Activated naive CD4-positive, alpha-beta T cell treated with anti-CD3 and anti-CD28 coated beads for 36 hours (primary cell): Measurements from ENCODE around the gene CES1. TPM values are rescaled to one million over a fixed set of nuclear protein-coding genes. Genes with fewer than 3 reads are reported as not detected.
"Not testable (repeated sequence)": the region's sequence is repeated elsewhere in the genome, so short reads cannot be mapped to it uniquely, and the experiment has no call there.

ENCODE experiments used
- CTCF ChIA-PET: fragments of 350-600 bp; sonication (Branson Sonifier 250); formaldehyde crosslinking; loops from one replicate; lab custom pipeline; 2021; ENCODE audit warnings: antibody characterized with exemption; lab: Charles Lee
- DNase-seq: peaks from one replicate; pipeline ENCODE4 v3.0.0-alpha.2; 2020
- H3K27ac Mint-ChIP-seq: one replicate; pipeline ENCODE4 v1.8.0; 2021; ENCODE audit warnings: mild to moderate bottlenecking, mixed read lengths
- H3K27me3 Mint-ChIP-seq: one replicate; pipeline ENCODE4 v1.8.0; 2021; ENCODE audit warnings: low read depth, mixed read lengths
- H3K36me3 Mint-ChIP-seq: one replicate; pipeline ENCODE4 v1.8.0; 2021; ENCODE audit warnings: low read depth, mixed read lengths
- H3K4me1 Mint-ChIP-seq: one replicate; pipeline ENCODE4 v1.8.0; 2021; ENCODE audit warnings: low read depth, mixed read lengths
- H3K4me3 Mint-ChIP-seq: one replicate; pipeline ENCODE4 v1.8.0; 2021; ENCODE audit warnings: mild to moderate bottlenecking, moderate library complexity, mixed read lengths
- H3K9me3 Mint-ChIP-seq: one replicate; pipeline ENCODE4 v1.8.0; 2021; ENCODE audit warnings: mixed read lengths
- intact Hi-C: fragments of 100-400 bp; cut with micrococcal nuclease; formaldehyde crosslinking; loops from one replicate; pipeline ENCODE4 v1.15.1; 2023
- total RNA-seq, 2 experiments: library from RNA; stranded (reverse); gene quantifications; one replicate each; pipeline ENCODE4 v1.2.3, GENCODE V29; 2021

Gene CES1
- total RNA-seq, 2 experiments from 2014 or later = not detected

- DNase-seq = no peak
- Mint-ChIP-seq H3K27ac (no peak overlapping the region), H3K9me3 (no peaks in the 10 kb centered on the region), H3K4me3 (no peak overlapping the region), H3K4me1 (no peaks in the 10 kb centered on the region), H3K27me3 (peaks cover 25% of the 10 kb centered on the region), H3K36me3 (no peaks in the 10 kb centered on the region)
- CTCF ChIA-PET = interaction anchor here (0.6 to 1.5 kb wide), 3 partner anchors 10 to 385 kb away, joined by 3 to 4 read pairs (median 4); no protein-coding TSS in a partner anchor
- intact Hi-C loops = no loop called here
Measured at GRCh38 chr16:55849536-55849935, 16.6 kb upstream of the CES1 start.

DNA sequence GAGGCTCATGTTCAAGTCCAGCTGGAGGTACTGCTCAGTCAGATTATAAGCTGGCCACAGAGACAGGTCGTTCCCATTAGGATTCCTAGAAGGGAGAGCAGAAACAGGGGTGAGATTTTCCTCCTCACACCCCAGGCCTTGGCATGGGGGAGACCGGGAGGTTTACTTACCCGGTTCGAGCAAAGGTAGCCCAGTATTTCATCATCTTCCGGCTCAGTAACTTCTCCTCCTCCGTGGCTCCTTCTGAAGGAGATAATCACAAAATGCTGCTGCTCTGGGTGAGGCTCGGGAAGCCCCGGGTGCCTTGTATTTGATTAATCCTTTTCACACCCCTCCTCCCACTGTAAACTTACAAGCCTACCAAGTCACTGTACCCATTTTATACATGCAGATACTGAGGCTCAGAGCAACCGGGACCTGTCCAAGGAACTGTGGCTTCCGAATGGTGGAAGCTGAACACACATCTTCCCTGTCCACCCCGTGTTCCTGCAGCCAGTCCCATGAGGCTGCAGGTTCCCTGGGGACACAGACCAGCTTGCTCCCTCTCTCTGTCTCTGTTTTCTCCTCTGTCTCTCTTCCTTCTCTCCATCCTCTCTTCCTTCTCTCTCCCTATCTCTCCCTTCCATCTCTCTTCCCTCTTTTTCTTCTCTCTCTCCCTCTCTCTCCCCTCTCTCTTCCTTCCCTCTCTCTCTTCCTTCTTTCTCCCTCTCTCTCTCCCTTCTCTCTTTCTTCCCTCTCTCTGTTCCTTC is 13.9 kb upstream of the CES1 start:
- CTCF ChIA-PET = interaction anchor here (3.3 kb wide), 1 partner anchor 381 kb away, joined by 15 read pairs; no protein-coding TSS in a partner anchor
- intact Hi-C loops = no loop called here
- H3K27me3 Mint-ChIP-seq = peaks cover 30% of the 10 kb centered on the region
- H3K36me3 Mint-ChIP-seq = no peaks in the 10 kb centered on the region
- no peak overlapping the region for H3K27ac Mint-ChIP-seq
- H3K9me3 Mint-ChIP-seq = no peaks in the 10 kb centered on the region
- no peak for DNase-seq
- no peaks in the 10 kb centered on the region for H3K4me1 Mint-ChIP-seq
- H3K4me3 Mint-ChIP-seq = no peak overlapping the region

DNA sequence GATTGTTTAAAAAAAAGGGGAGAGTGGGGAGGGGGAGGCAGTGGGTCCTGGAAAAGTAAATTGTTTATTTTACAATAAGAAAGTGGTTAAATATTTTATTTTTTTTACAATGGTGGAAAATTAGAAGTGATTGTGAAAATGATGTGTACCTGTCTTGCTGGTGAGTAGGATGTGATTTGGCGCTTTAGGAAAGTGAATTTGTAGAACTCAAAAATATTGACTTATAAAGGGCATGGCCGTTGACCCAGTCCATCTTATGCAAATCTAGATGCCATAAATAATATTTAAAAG is 10.2 kb upstream of the CES1 start:
- H3K27me3 Mint-ChIP-seq = peaks cover 20% of the 10 kb centered on the region
- DNase-seq = no peak
- intact Hi-C loops = loop anchor here (1.0 to 5.0 kb wide), 2 partner anchors 131 to 474 kb away; no protein-coding TSS in a partner anchor
- no peaks in the 10 kb centered on the region for H3K36me3 Mint-ChIP-seq
- no peaks in the 10 kb centered on the region for H3K4me1 Mint-ChIP-seq
- no peaks in the 10 kb centered on the region for H3K9me3 Mint-ChIP-seq
- CTCF ChIA-PET = interaction anchor here (3.4 kb wide), 1 partner anchor 129 kb away, joined by 30 read pairs; no protein-coding TSS in a partner anchor
- H3K27ac Mint-ChIP-seq = no peak overlapping the region
- H3K4me3 Mint-ChIP-seq = no peak overlapping the region

DNA sequence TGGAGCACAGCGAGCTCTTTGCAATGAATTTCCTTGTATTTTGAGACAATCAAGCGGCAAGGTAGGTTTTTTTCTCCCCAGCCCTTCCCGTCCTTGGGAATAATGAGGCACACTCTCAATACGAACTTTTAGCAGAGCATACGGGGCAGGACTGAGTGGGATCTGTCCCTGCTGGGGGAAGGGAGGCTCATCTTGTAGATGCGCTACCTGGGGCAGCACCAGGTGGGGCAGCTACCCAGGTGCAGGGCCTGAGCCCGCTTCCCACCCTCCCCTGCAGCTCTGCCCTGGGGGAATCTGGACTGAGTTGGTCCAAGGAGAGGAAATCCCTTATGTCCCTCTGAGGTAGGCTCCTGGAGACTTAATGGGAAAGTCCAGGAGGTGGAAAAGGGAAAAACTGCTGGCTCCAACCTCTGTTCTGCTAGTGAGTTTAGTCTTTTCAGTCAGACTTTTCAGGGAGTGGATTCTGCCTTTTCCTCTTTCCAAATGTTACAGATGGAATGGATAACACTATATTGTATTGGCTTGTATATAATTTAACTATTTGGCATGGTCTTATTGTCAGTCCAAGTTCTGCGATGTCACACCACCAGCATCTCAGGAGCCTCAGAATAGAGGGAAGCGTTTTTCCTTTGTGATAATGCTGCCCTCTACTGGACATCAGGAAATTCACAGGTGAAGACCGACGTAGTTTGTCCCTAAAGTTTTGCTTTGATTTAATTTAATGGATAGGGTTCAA is 9.6 kb upstream of the CES1 start:
- Mint-ChIP-seq H3K4me3 (no peak overlapping the region), H3K27me3 (peaks cover 20% of the 10 kb centered on the region), H3K36me3 (no peaks in the 10 kb centered on the region), H3K4me1 (no peaks in the 10 kb centered on the region), H3K9me3 (no peaks in the 10 kb centered on the region), H3K27ac (no peak overlapping the region)
- CTCF ChIA-PET = interaction anchor here (0.8 to 3.5 kb wide), 6 partner anchors 9 to 377 kb away, joined by 3 to 30 read pairs (median 4); no protein-coding TSS in a partner anchor
- intact Hi-C loops = loop anchor here (1.0 to 5.0 kb wide), 3 partner anchors 130 to 475 kb away; no protein-coding TSS in a partner anchor
- peak; percentile 22 for DNase-seq

GRCh38 chr16:55839115-55839514 is 6.2 kb upstream of the CES1 start:
- Mint-ChIP-seq H3K4me1 (no peaks in the 10 kb centered on the region), H3K36me3 (no peaks in the 10 kb centered on the region), H3K27me3 (peaks cover 8% of the 10 kb centered on the region), H3K27ac (no peak overlapping the region), H3K9me3 (no peaks in the 10 kb centered on the region), H3K4me3 (no peak overlapping the region)
- CTCF ChIA-PET = interaction anchor here (0.8 to 3.5 kb wide), 2 partner anchors 8 to 374 kb away, joined by 3 to 29 read pairs; no protein-coding TSS in a partner anchor
- DNase-seq = no peak
- intact Hi-C loops = no loop called here

GRCh38 chr16:55836158-55836611 is 3.3 kb upstream of the CES1 start:
- CTCF ChIA-PET = interaction anchor here (1.1 kb wide), 1 partner anchor 372 kb away, joined by 4 read pairs; no protein-coding TSS in a partner anchor
- no peaks in the 10 kb centered on the region for H3K4me1 Mint-ChIP-seq

GRCh38 chr16:55835581-55835980 is 2.7 kb upstream of the CES1 start:
- intact Hi-C loops = no loop called here
- Mint-ChIP-seq H3K4me1 (no peaks in the 10 kb centered on the region), H3K36me3 (no peaks in the 10 kb centered on the region), H3K27ac (no peak overlapping the region), H3K27me3 (peaks cover 12% of the 10 kb centered on the region), H3K4me3 (no peak overlapping the region), H3K9me3 (no peaks in the 10 kb centered on the region)
- CTCF ChIA-PET = no interaction called here
- DNase-seq = no peak

More at GRCh38 chr16:55836158-55836611, 3.3 kb upstream of the CES1 start:
- Mint-ChIP-seq H3K27ac (no peak overlapping the region), H3K4me3 (no peak overlapping the region), H3K27me3 (peaks cover 8% of the 10 kb centered on the region), H3K36me3 (no peaks in the 10 kb centered on the region), H3K9me3 (no peaks in the 10 kb centered on the region)
- DNase-seq = no peak
- intact Hi-C loops = no loop called here

- CTCF ChIA-PET, H3K9me3 Mint-ChIP-seq, H3K4me1 Mint-ChIP-seq, H3K36me3 Mint-ChIP-seq, intact Hi-C loops, H3K27ac Mint-ChIP-seq, H3K4me3 Mint-ChIP-seq, DNase-seq: not testable (repeated sequence)
- H3K27me3 Mint-ChIP-seq = peaks cover 12% of the 10 kb centered on the region
Measured at GRCh38 chr16:55835173-55835572, 2.3 kb upstream of the CES1 start.

DNA sequence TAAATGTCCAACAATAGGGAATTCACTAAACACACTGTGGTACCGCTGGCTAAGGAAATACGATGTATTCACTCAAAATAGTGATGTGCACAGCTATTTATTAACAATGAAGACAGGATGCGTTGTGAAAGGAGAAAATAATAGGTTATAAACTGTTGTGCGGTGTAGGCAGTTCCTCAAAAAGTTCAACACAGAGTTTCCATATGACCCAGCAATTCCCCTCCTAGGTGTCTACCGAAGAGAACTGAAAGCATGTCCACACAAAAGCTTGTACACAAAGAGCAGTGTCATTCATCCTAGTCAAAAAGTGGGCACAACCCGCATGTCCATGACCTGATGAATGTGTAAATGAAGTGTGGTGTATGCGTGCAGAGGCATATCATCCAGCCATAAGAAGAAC is 1.2 kb upstream of the CES1 start:
- no peaks in the 10 kb centered on the region for H3K36me3 Mint-ChIP-seq
- CTCF ChIA-PET = interaction anchor here (1.1 kb wide), 1 partner anchor 8 kb away, joined by 3 read pairs; no protein-coding TSS in a partner anchor
- H3K27ac Mint-ChIP-seq = no peak overlapping the region
- peaks cover 9% of the 10 kb centered on the region for H3K27me3 Mint-ChIP-seq
- no peaks in the 10 kb centered on the region for H3K9me3 Mint-ChIP-seq
- intact Hi-C loops = no loop called here
- H3K4me3 Mint-ChIP-seq = no peak overlapping the region
- no peaks in the 10 kb centered on the region for H3K4me1 Mint-ChIP-seq
- DNase-seq = no peak

DNA sequence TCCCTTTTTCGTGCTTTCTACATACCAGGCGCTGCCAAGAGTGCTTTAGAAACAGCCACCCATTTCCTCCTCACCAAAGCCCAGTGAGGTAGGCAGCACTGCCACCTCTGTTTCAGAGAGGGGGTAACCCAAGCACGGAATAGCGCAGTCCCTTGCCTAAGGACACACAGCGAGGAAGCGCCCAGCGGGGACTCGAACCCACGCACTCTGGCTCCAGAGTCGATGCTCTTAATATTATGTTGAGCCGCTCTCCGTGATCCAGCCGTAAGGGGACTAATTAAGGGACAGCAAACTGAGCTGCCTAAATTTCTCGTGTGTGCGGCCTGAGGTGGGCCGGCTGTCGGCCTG is 497 bp downstream of the CES1 start:
- CTCF ChIA-PET = no interaction called here
- Mint-ChIP-seq H3K27ac (no peak overlapping the region), H3K9me3 (no peaks in the 10 kb centered on the region), H3K27me3 (peaks cover 9% of the 10 kb centered on the region), H3K4me1 (no peaks in the 10 kb centered on the region), H3K4me3 (no peak overlapping the region), H3K36me3 (no peaks in the 10 kb centered on the region)
- intact Hi-C loops = no loop called here
- no peak for DNase-seq

DNA sequence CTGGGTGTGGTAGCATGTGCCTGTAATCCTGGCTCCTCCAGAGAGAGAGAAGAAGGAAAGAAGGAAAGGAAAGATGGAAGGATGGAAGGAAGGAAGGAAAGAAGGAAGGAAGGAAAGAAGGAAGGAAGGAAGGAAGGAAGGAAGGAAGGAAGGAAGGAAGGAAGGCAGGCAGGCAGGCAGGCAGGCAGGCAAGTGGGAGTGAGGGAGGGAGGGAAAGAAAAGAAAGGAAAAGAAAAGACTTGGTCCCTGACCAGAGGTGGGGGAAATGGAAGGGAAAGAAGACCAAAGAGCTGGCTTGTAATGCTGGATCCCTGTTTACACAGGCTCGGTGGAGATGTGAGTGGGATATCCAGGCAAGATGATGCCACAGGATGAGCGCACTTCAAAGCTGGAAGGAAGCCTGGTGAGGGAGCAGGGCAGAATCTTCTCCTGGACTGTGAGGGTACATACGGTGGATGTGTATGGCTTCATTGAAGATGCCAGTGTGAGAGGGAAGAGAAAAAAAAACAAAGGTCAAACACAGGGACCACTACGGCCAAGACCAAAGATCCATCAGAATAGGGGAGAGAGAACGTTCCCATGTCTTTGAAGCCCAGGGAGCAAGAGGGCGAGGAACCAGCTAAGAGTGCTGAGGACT is 2.1 kb downstream of the CES1 start:
- intact Hi-C loops = no loop called here
- no peak for DNase-seq
- CTCF ChIA-PET = interaction anchor here (0.9 kb wide), 1 partner anchor 9 kb away, joined by 3 read pairs; no protein-coding TSS in a partner anchor
- Mint-ChIP-seq H3K4me3 (no peak overlapping the region), H3K27me3 (peaks cover 9% of the 10 kb centered on the region), H3K9me3 (no peaks in the 10 kb centered on the region), H3K36me3 (no peaks in the 10 kb centered on the region), H3K27ac (no peak overlapping the region), H3K4me1 (no peaks in the 10 kb centered on the region)

GRCh38 chr16:55829232-55829631 is 3.7 kb downstream of the CES1 start:
- H3K27ac Mint-ChIP-seq, DNase-seq, CTCF ChIA-PET, H3K4me3 Mint-ChIP-seq, H3K9me3 Mint-ChIP-seq, H3K4me1 Mint-ChIP-seq, H3K36me3 Mint-ChIP-seq: not testable (repeated sequence)
- intact Hi-C loops = loop anchor here (2.0 kb wide), 1 partner anchor 64 kb away; no protein-coding TSS in a partner anchor
- H3K27me3 Mint-ChIP-seq = peaks cover 12% of the 10 kb centered on the region
